Measurements from ENCODE around the gene AKR1C8.
"Not testable (repeated sequence)": the region's sequence is repeated elsewhere in the genome, so short reads cannot be mapped to it uniquely, and the experiment has no call there.

The AKR1C8 gene

GRCh38 chr10:5136468-5137087 is 48.4 kb downstream of the AKR1C8 start:
- Histone ChIP-seq H3K4me1 (ENCODE audit: control insufficient read depth in 1 of 2, insufficient read depth in 1 of 2, low read depth in 1 of 2, low read length in 1 of 2) (no peaks in the 10 kb centered on the region), H3K27me3 (no peaks in the 10 kb centered on the region), H3K27ac (no peak overlapping the region), H3K4me3 (ENCODE audit: low read depth in 1 of 2, low read length in 1 of 2) (no peak overlapping the region), H3K36me3 (no peaks in the 10 kb centered on the region), H3K9me3 (no peaks in the 10 kb centered on the region)
- no peak for TF ChIP-seq CTCF (IDR thresholded peaks at IDR 0.05)

GRCh38 chr10:5135581-5135980 is 49.4 kb downstream of the AKR1C8 start:
- no peaks in the 10 kb centered on the region for H3K9me3 ChIP-seq
- H3K27me3 ChIP-seq = no peaks in the 10 kb centered on the region
- no peak for TF ChIP-seq CTCF (IDR thresholded peaks at IDR 0.05)
- H3K4me1 ChIP-seq (ENCODE audit: control insufficient read depth in 1 of 2, insufficient read depth in 1 of 2, low read depth in 1 of 2, low read length in 1 of 2) = no peaks in the 10 kb centered on the region
- no peaks in the 10 kb centered on the region for H3K36me3 ChIP-seq
- no peak overlapping the region for H3K4me3 ChIP-seq (ENCODE audit: low read depth in 1 of 2, low read length in 1 of 2)
- no peak overlapping the region for H3K27ac ChIP-seq

DNA sequence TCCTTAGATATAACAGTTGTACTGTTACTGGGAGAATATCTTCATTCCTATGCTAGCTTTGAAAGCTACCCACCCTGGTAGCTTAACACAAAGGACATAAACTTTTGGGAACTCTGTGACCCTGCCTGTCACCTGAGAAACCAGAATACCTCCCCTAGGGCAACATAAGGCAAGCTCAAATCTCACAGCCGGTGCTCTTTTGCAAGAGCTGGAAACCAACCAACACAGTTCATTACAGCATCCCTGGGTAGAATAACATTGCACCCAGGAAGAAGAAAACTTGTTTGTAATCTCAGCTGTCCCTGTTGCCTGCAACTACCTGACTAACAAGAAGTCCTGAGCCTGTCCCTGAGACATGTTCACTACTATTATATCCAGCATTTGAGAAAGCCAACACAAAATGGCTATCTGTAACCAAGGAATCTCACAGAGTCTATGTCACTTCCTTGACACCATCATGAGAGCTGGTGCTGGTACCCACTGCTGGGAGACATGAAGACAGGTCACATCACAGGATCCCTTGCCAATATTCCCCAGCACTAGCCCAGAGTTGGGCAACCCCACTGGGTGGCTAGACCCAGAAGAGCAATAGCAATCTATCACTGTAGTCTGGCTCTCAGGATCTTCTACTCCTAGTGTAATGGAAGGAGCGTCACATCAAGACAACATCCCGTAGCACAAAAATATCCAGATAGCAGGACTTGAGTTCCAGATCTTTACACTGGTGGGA is 59.5 kb downstream of the AKR1C8 start:
- H3K4me3 ChIP-seq (ENCODE audit: low read depth in 1 of 2, low read length in 1 of 2) = no peak overlapping the region
- no peaks in the 10 kb centered on the region for H3K36me3 ChIP-seq
- no peaks in the 10 kb centered on the region for H3K4me1 ChIP-seq (ENCODE audit: control insufficient read depth in 1 of 2, insufficient read depth in 1 of 2, low read depth in 1 of 2, low read length in 1 of 2)
- H3K9me3 ChIP-seq = no peaks in the 10 kb centered on the region
- no peaks in the 10 kb centered on the region for H3K27me3 ChIP-seq
- no peak for TF ChIP-seq CTCF (IDR thresholded peaks at IDR 0.05)
- no peak overlapping the region for H3K27ac ChIP-seq

DNA sequence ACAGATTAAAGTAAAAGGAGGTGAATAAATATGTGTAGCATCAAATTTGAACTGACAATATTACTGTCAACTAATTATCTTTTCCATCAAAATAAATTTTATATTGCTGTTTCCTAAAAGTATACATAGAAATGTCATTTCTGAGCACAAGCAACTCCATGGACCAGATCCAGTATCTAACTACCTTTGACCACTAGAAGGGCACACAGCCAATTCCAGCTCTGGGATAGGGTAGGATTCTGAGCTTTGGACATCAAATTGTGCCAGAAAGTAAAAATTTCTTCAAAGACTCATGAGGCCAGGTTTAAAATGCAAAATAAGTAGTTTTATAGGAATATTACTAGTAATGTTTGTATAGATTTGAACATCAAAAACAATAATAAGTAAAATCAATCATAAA is 61.1 kb downstream of the AKR1C8 start:
- no peaks in the 10 kb centered on the region for H3K4me1 ChIP-seq (ENCODE audit: control insufficient read depth in 1 of 2, insufficient read depth in 1 of 2, low read depth in 1 of 2, low read length in 1 of 2)
- no peaks in the 10 kb centered on the region for H3K36me3 ChIP-seq
- no peaks in the 10 kb centered on the region for H3K27me3 ChIP-seq
- no peak overlapping the region for H3K27ac ChIP-seq
- H3K9me3 ChIP-seq = no peaks in the 10 kb centered on the region
- H3K4me3 ChIP-seq (ENCODE audit: low read depth in 1 of 2, low read length in 1 of 2) = no peak overlapping the region
- TF ChIP-seq CTCF (IDR thresholded peaks at IDR 0.05) = no peak

- H3K27me3 ChIP-seq; H3K27ac ChIP-seq; H3K4me3 ChIP-seq (ENCODE audit: low read depth in 1 of 2, low read length in 1 of 2); H3K9me3 ChIP-seq; H3K4me1 ChIP-seq (ENCODE audit: control insufficient read depth in 1 of 2, insufficient read depth in 1 of 2, low read depth in 1 of 2, low read length in 1 of 2); H3K36me3 ChIP-seq: not testable (repeated sequence)
These were observed 65.0 kb downstream of the AKR1C8 start for GRCh38 chr10:5119997-5120396.

DNA sequence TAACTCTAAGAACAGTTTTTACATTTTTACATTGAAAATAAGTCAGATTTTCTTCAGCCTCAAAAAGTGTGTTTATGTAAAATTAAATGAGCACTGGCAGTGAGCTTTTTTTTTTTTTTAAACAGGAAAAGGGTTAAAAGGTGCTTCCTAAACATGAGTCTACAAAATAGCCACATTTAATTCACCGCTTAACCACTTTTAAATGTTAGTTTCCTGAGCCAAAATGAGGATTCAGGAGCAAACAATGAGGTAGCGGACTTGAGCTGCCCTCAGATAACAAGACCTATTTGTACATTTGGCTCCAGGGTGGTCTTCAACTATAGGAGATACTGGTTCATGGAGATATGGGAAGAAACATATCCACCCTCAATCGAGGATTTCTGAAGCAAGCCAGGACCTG is 67.9 kb downstream of the AKR1C8 start:
- TF ChIP-seq CTCF (IDR thresholded peaks at IDR 0.05) = no peak
- no peak overlapping the region for H3K4me3 ChIP-seq (ENCODE audit: low read depth in 1 of 2, low read length in 1 of 2)
- H3K4me1 ChIP-seq (ENCODE audit: control insufficient read depth in 1 of 2, insufficient read depth in 1 of 2, low read depth in 1 of 2, low read length in 1 of 2) = no peaks in the 10 kb centered on the region
- no peaks in the 10 kb centered on the region for H3K36me3 ChIP-seq
- H3K9me3 ChIP-seq = no peaks in the 10 kb centered on the region
- H3K27me3 ChIP-seq = no peaks in the 10 kb centered on the region
- H3K27ac ChIP-seq = no peak overlapping the region

Data from neutrophil (primary cell).